Liver (tissue), 9 donors: ENCODE data around the gene MGAT5. TPM values are rescaled to one million over a fixed set of nuclear protein-coding genes. Genes with fewer than 3 reads are reported as not detected.

Experiments
- DNase-seq: peaks from one replicate; pipeline ENCODE4 v3.0.0-alpha.2; 2017; ENCODE audit warnings: low spot score
- H3K27ac ChIP-seq, 2 donors: one replicate each; pipeline ENCODE4 v1.7.0; 2013; ENCODE audit warnings: inconsistent platforms in 2 of 2, low read length in 2 of 2, control low read depth in 1 of 2, low read depth in 1 of 2, mild to moderate bottlenecking in 1 of 2
- H3K27me3 ChIP-seq, 4 donors: one replicate each; pipeline versions ENCODE4 v1.6.1 to v1.7.0; 2013; ENCODE audit warnings: low read length in 3 of 4, inconsistent platforms in 1 of 4, mild to moderate bottlenecking in 1 of 4, moderate library complexity in 1 of 4; ENCODE audit not compliant: control insufficient read depth in 4 of 4, insufficient read depth in 4 of 4
- H3K36me3 ChIP-seq, 4 donors: one replicate each; pipeline versions ENCODE4 v1.6.1 to v1.7.0; 2013; ENCODE audit warnings: low read length in 3 of 4, mild to moderate bottlenecking in 3 of 4, low read depth in 1 of 4, moderate library complexity in 1 of 4; ENCODE audit not compliant: control insufficient read depth in 4 of 4, insufficient read depth in 3 of 4
- H3K4me1 ChIP-seq, 4 donors: one replicate each; pipeline versions ENCODE4 v1.6.1 to v1.7.0; 2013; ENCODE audit warnings: low read length in 3 of 4, mild to moderate bottlenecking in 3 of 4, moderate library complexity in 1 of 4; ENCODE audit not compliant: control insufficient read depth in 4 of 4, insufficient read depth in 4 of 4
- H3K4me3 ChIP-seq, 3 donors: one replicate each; pipeline versions ENCODE4 v1.6.1 to v1.7.0; 2013; ENCODE audit warnings: low read length in 3 of 3, control low read depth in 1 of 3, low read depth in 1 of 3, mild to moderate bottlenecking in 1 of 3
- H3K9ac ChIP-seq, 2 donors: one replicate each; pipeline ENCODE4 v1.7.0; 2013; ENCODE audit warnings: low read length in 2 of 2, mild to moderate bottlenecking in 2 of 2, moderate library complexity in 2 of 2, control low read depth in 1 of 2, low read depth in 1 of 2
- H3K9me3 ChIP-seq, 4 donors: one replicate each; pipeline versions ENCODE4 v1.6.1 to v1.7.0; 2013; ENCODE audit warnings: low read length in 3 of 4; ENCODE audit not compliant: control insufficient read depth in 4 of 4
- CTCF ChIP-seq: fragments of 150-350 bp; IDR thresholded peaks from 2 replicates; pipeline ENCODE4 v1.5.1; 2017; ENCODE audit warnings: improper control_type of control experiment, low read depth, low read length; ENCODE audit not compliant: missing input control
- EGR1 ChIP-seq, 2 donors: IDR thresholded peaks; 2 replicates each; pipeline ENCODE4 v1.6.1; 2016 to 2018; ENCODE audit warnings: antibody characterized with exemption in 2 of 2, low read depth in 2 of 2
- FOXA1 ChIP-seq: IDR thresholded peaks from 2 replicates; pipeline ENCODE4 v1.6.1; 2016; ENCODE audit warnings: antibody characterized with exemption
- FOXA2 ChIP-seq: IDR thresholded peaks from 2 replicates; pipeline ENCODE4 v1.6.1; 2016; ENCODE audit warnings: antibody characterized with exemption
- GABPA ChIP-seq, 2 donors: IDR thresholded peaks in 1 of 2; conservative IDR thresholded peaks in 1 of 2; 2 replicates each; pipeline ENCODE4 v1.6.1; 2016; ENCODE audit warnings: antibody characterized with exemption in 2 of 2, mild to moderate bottlenecking in 1 of 2, moderate library complexity in 1 of 2
- HNF4A ChIP-seq, 2 donors: conservative IDR thresholded peaks; 2 replicates each; pipeline ENCODE4 v1.6.1; 2016; ENCODE audit warnings: antibody characterized with exemption in 2 of 2, mild to moderate bottlenecking in 2 of 2
- HNF4G ChIP-seq: IDR thresholded peaks from 2 replicates; pipeline ENCODE4 v1.6.1; 2016; ENCODE audit warnings: antibody characterized with exemption
- JUND ChIP-seq, 2 donors: IDR thresholded peaks; 2 replicates each; pipeline ENCODE4 v1.6.1; 2016; ENCODE audit warnings: antibody characterized with exemption in 2 of 2
- MAX ChIP-seq: IDR thresholded peaks from 2 replicates; pipeline ENCODE4 v1.6.1; 2016; ENCODE audit warnings: antibody characterized with exemption
- REST ChIP-seq: IDR thresholded peaks from 2 replicates; pipeline ENCODE4 v1.6.1; 2016; ENCODE audit warnings: antibody characterized with exemption, mild to moderate bottlenecking
- RXRA ChIP-seq, 2 donors: IDR thresholded peaks; 2 replicates each; pipeline ENCODE4 v1.6.1; 2017 to 2018; ENCODE audit warnings: antibody characterized with exemption in 2 of 2, mild to moderate bottlenecking in 1 of 2
- TAF1 ChIP-seq: conservative IDR thresholded peaks from 2 replicates; pipeline ENCODE4 v1.6.1; 2016; ENCODE audit warnings: antibody characterized with exemption, mild to moderate bottlenecking
- YY1 ChIP-seq: IDR thresholded peaks from 2 replicates; pipeline ENCODE4 v1.6.1; 2016; ENCODE audit warnings: antibody characterized with exemption, mild to moderate bottlenecking
- WGBS: extraction: QIAGEN DNeasy Blood & Tissue Kit; methylation state at CpG from one replicate; pipeline ENCODE4 v1.1.7; 2013; 5-methylcytosine and 5-hydroxymethylcytosine counted together
- polyA plus RNA-seq, 2 donors: library from polyadenylated mRNA; stranded (reverse) in 1 of 2; unstranded in 1 of 2; fragments of 200-250 nt in 1 of 2; fragments of >200 nt in 1 of 2; fragmentation: Nextera tagmentation in 1 of 2; extraction: Ambion mirVana in 1 of 2; gene quantifications; one replicate each; pipeline versions ENCODE4 v1.2.1 to v1.2.3, GENCODE V29; 2013 to 2015
- total RNA-seq, 2 donors: library from RNA; depleted of rRNA; stranded (reverse); fragments of >200 nt; gene quantifications; one replicate each; pipeline ENCODE4 v1.2.3, GENCODE V29; 2014
- donor health status: healthy.
- donor health status: healthy.
- donor health status: healthy.
- donor health status: healthy.
- donor health status: healthy.

MGAT5 gene
- total and polyA plus RNA-seq, 4 donors, result 1.8 to 12.7 (median 5.6) TPM

- peaks cover 0 to 5% (median 0%) of the 10 kb centered on the region in 4 donors for H3K36me3 ChIP-seq
- H3K4me1 ChIP-seq, result peaks cover 4 to 13% (median 8%) of the 10 kb centered on the region in 4 donors
Observed at GRCh38 chr2:134452042-134452733, 198.3 kb downstream of the MGAT5 start.

GRCh38 chr2:134453476-134453875, 199.6 kb downstream of the MGAT5 start:
- no peaks in the 10 kb centered on the region for H3K27me3 ChIP-seq
- no peaks in the 10 kb centered on the region for H3K9me3 ChIP-seq
- peaks cover 7 to 25% (median 16%) of the 10 kb centered on the region in 4 donors for H3K4me1 ChIP-seq
- no peak for DNase-seq
- 94% methylated on average over 4 of the region's 4 CpGs for WGBS
- no peak overlapping the region for H3K4me3 ChIP-seq
- no peak for TF ChIP-seq FOXA1
- TF ChIP-seq EGR1 (IDR thresholded peaks at IDR 0.05; ENCODE audit: low read depth in 2 of 2), result no peak
- no peak for TF ChIP-seq HNF4A (conservative IDR thresholded peaks at IDR 0.05)
- TF ChIP-seq GABPA (IDR thresholded peaks at IDR 0.05 in 1 of 2, conservative IDR thresholded peaks at IDR 0.05 in 1 of 2), result no peak
- no peak for TF ChIP-seq MAX
- TF ChIP-seq FOXA2, result no peak
- no peak for TF ChIP-seq YY1
- TF ChIP-seq RXRA (IDR thresholded peaks at IDR 0.05), result no peak
- TF ChIP-seq CTCF, result no peak
- no peak for TF ChIP-seq JUND (IDR thresholded peaks at IDR 0.05)
- TF ChIP-seq REST, result no peak
- TF ChIP-seq TAF1, result no peak
- peaks cover 0 to 3% (median 0%) of the 10 kb centered on the region in 4 donors for H3K36me3 ChIP-seq
- H3K9ac ChIP-seq, result no peak overlapping the region
- no peak overlapping the region for H3K27ac ChIP-seq

More at GRCh38 chr2:134452042-134452733, 198.3 kb downstream of the MGAT5 start:
- DNase-seq, result no peak
- TF ChIP-seq FOXA1, result no peak
- TF ChIP-seq REST, result no peak
- TF ChIP-seq HNF4G, result no peak
- no peak for TF ChIP-seq MAX
- Histone ChIP-seq H3K9ac (no peak overlapping the region), H3K9me3 (no peaks in the 10 kb centered on the region), H3K27me3 (no peaks in the 10 kb centered on the region), H3K27ac (no peak overlapping the region), H3K4me3 (no peak overlapping the region)
- WGBS, result 95% methylated on average over 9 of the region's 9 CpGs
